Liver (tissue), 9 donors: ENCODE measurements around the gene CYP39A1. TPM values are rescaled to one million over a fixed set of nuclear protein-coding genes. Genes with fewer than 3 reads are reported as not detected.

Experiments used
- DNase-seq: peaks from one replicate; pipeline ENCODE4 v3.0.0-alpha.2; 2017; ENCODE audit warnings: low spot score
- H3K27ac ChIP-seq, 2 donors: one replicate each; pipeline ENCODE4 v1.7.0; 2013; ENCODE audit warnings: inconsistent platforms in 2 of 2, low read length in 2 of 2, control low read depth in 1 of 2, low read depth in 1 of 2, mild to moderate bottlenecking in 1 of 2
- H3K27me3 ChIP-seq, 4 donors: one replicate each; pipeline versions ENCODE4 v1.6.1 to v1.7.0; 2013; ENCODE audit warnings: low read length in 3 of 4, inconsistent platforms in 1 of 4, mild to moderate bottlenecking in 1 of 4, moderate library complexity in 1 of 4; ENCODE audit not compliant: control insufficient read depth in 4 of 4, insufficient read depth in 4 of 4
- H3K36me3 ChIP-seq, 4 donors: one replicate each; pipeline versions ENCODE4 v1.6.1 to v1.7.0; 2013; ENCODE audit warnings: low read length in 3 of 4, mild to moderate bottlenecking in 3 of 4, low read depth in 1 of 4, moderate library complexity in 1 of 4; ENCODE audit not compliant: control insufficient read depth in 4 of 4, insufficient read depth in 3 of 4
- H3K4me1 ChIP-seq, 4 donors: one replicate each; pipeline versions ENCODE4 v1.6.1 to v1.7.0; 2013; ENCODE audit warnings: low read length in 3 of 4, mild to moderate bottlenecking in 3 of 4, moderate library complexity in 1 of 4; ENCODE audit not compliant: control insufficient read depth in 4 of 4, insufficient read depth in 4 of 4
- H3K4me3 ChIP-seq, 3 donors: one replicate each; pipeline versions ENCODE4 v1.6.1 to v1.7.0; 2013; ENCODE audit warnings: low read length in 3 of 3, control low read depth in 1 of 3, low read depth in 1 of 3, mild to moderate bottlenecking in 1 of 3
- H3K9ac ChIP-seq, 2 donors: one replicate each; pipeline ENCODE4 v1.7.0; 2013; ENCODE audit warnings: low read length in 2 of 2, mild to moderate bottlenecking in 2 of 2, moderate library complexity in 2 of 2, control low read depth in 1 of 2, low read depth in 1 of 2
- H3K9me3 ChIP-seq, 4 donors: one replicate each; pipeline versions ENCODE4 v1.6.1 to v1.7.0; 2013; ENCODE audit warnings: low read length in 3 of 4; ENCODE audit not compliant: control insufficient read depth in 4 of 4
- ATF3 ChIP-seq: IDR thresholded peaks from 2 replicates; pipeline ENCODE4 v1.6.1; 2016; ENCODE audit warnings: antibody characterized with exemption
- EGR1 ChIP-seq, 2 donors: IDR thresholded peaks; 2 replicates each; pipeline ENCODE4 v1.6.1; 2016 to 2018; ENCODE audit warnings: antibody characterized with exemption in 2 of 2, low read depth in 2 of 2
- FOXA1 ChIP-seq: IDR thresholded peaks from 2 replicates; pipeline ENCODE4 v1.6.1; 2016; ENCODE audit warnings: antibody characterized with exemption
- GABPA ChIP-seq, 2 donors: IDR thresholded peaks in 1 of 2; conservative IDR thresholded peaks in 1 of 2; 2 replicates each; pipeline ENCODE4 v1.6.1; 2016; ENCODE audit warnings: antibody characterized with exemption in 2 of 2, mild to moderate bottlenecking in 1 of 2, moderate library complexity in 1 of 2
- HNF4A ChIP-seq, 2 donors: conservative IDR thresholded peaks; 2 replicates each; pipeline ENCODE4 v1.6.1; 2016; ENCODE audit warnings: antibody characterized with exemption in 2 of 2, mild to moderate bottlenecking in 2 of 2
- HNF4G ChIP-seq: IDR thresholded peaks from 2 replicates; pipeline ENCODE4 v1.6.1; 2016; ENCODE audit warnings: antibody characterized with exemption
- MAX ChIP-seq: IDR thresholded peaks from 2 replicates; pipeline ENCODE4 v1.6.1; 2016; ENCODE audit warnings: antibody characterized with exemption
- NR2F2 ChIP-seq: IDR thresholded peaks from 2 replicates; pipeline ENCODE4 v1.6.1; 2016; ENCODE audit warnings: antibody characterized with exemption
- RAD21 ChIP-seq, 2 donors: IDR thresholded peaks; 2 replicates each; pipeline ENCODE4 v1.6.1; 2016; ENCODE audit warnings: antibody characterized with exemption in 2 of 2, mild to moderate bottlenecking in 2 of 2
- SP1 ChIP-seq: IDR thresholded peaks from 2 replicates; pipeline ENCODE4 v1.6.1; 2018; ENCODE audit warnings: antibody characterized with exemption, mild to moderate bottlenecking
- TAF1 ChIP-seq: conservative IDR thresholded peaks from 2 replicates; pipeline ENCODE4 v1.6.1; 2016; ENCODE audit warnings: antibody characterized with exemption, mild to moderate bottlenecking
- YY1 ChIP-seq: IDR thresholded peaks from 2 replicates; pipeline ENCODE4 v1.6.1; 2016; ENCODE audit warnings: antibody characterized with exemption, mild to moderate bottlenecking
- WGBS: extraction: QIAGEN DNeasy Blood & Tissue Kit; methylation state at CpG from one replicate; pipeline ENCODE4 v1.1.7; 2013; 5-methylcytosine and 5-hydroxymethylcytosine counted together
- polyA plus RNA-seq, 2 donors: library from polyadenylated mRNA; stranded (reverse) in 1 of 2; unstranded in 1 of 2; fragments of 200-250 nt in 1 of 2; fragments of >200 nt in 1 of 2; fragmentation: Nextera tagmentation in 1 of 2; extraction: Ambion mirVana in 1 of 2; gene quantifications; one replicate each; pipeline versions ENCODE4 v1.2.1 to v1.2.3, GENCODE V29; 2013 to 2015
- total RNA-seq, 2 donors: library from RNA; depleted of rRNA; stranded (reverse); fragments of >200 nt; gene quantifications; one replicate each; pipeline ENCODE4 v1.2.3, GENCODE V29; 2014
- TF ChIP-seq, protein P1 (sequence below): IDR thresholded peaks from 2 replicates; pipeline ENCODE4 v1.6.1; 2016; ENCODE audit warnings: antibody characterized with exemption
- TF ChIP-seq, protein P2 (sequence below): fragments of 150-350 bp; IDR thresholded peaks from 2 replicates; pipeline ENCODE4 v1.5.1; 2017; ENCODE audit warnings: improper control_type of control experiment, low read depth, low read length; ENCODE audit not compliant: missing input control
- donor health status: healthy.
- donor health status: healthy.
- donor health status: healthy.
- donor health status: healthy.
- donor health status: healthy.

The CYP39A1 gene
- total and polyA plus RNA-seq, 4 donors: 10.8 to 29.8 (median 15.2) TPM

DNA sequence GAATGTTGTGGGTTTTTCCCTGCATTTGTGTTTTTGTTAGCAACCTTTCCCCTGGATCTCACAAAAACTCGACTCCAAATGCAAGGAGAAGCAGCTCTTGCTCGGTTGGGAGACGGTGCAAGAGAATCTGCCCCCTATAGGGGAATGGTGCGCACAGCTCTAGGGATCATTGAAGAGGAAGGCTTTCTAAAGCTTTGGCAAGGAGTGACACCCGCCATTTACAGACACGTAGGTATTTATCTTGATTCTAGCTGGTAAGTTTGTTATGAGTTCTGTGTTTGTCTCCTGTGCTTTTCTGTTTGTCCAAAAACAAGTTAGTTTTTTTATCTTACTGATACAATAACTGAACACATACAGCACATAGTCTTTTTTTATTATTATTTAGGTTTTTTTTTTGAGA is 3.2 kb upstream of the CYP39A1 start:
- H3K9ac ChIP-seq: no peak overlapping the region
- H3K36me3 ChIP-seq: no peaks in the 10 kb centered on the region
- peaks cover 0 to 17% (median 8%) of the 10 kb centered on the region in 4 donors for H3K4me1 ChIP-seq
- H3K4me3 ChIP-seq: no peak overlapping the region
- no peak for DNase-seq
- no peaks in the 10 kb centered on the region for H3K27me3 ChIP-seq
- TF ChIP-seq SP1 (no peak), RAD21 (IDR thresholded peaks at IDR 0.05) (no peak), FOXA1 (no peak)
- H3K9me3 ChIP-seq: no peaks in the 10 kb centered on the region
- WGBS: 74% methylated on average over 6 of the region's 6 CpGs
- H3K27ac ChIP-seq: no peak overlapping the region

DNA sequence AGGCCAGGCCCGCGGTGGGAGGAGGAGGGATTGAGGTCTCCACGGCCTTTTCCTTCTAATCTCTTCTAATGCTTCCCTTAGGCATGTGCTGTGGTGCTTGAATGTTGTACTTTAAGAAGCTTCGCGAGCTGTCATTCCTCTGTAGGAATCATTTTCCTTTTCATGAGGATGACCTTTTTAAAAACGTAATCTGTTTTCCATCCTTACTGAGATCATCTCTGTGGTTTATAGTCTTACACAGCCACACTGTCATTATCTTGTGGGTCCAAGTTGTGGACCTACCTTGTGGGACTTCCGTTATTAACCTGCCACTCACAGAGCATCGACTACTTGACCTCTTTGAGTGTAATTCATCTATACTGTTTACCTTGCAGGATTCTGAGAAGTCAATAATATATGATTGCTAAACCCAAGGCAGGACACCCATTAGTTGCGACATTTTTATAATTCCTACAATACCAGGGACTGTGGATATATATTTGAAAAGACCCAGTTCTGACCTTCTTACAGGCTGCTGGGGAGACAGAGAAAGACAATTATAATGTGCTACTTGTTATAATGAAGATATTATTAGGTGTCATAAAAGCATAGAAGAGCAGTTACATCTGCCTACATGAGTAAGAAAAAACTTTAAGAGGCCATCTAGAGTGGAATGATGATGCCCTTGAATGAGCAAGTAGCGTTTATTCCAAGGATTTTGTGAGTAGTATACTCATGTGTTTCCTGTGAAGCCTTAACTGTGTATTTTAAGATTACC is 999 bp upstream of the CYP39A1 start:
- H3K9me3 ChIP-seq: no peaks in the 10 kb centered on the region
- H3K9ac ChIP-seq: peak overlapping the region; percentile 59 to 80
- peak overlapping the region; percentile 83 to 93 for H3K27ac ChIP-seq
- no peaks in the 10 kb centered on the region for H3K27me3 ChIP-seq
- H3K4me3 ChIP-seq: peak overlapping the region; percentile 86 to 95 (median 94)
- WGBS: 14% methylated on average over 10 of the region's 10 CpGs
- DNase-seq: no peak
- no peaks in the 10 kb centered on the region for H3K36me3 ChIP-seq
- peaks cover 5 to 24% (median 16%) of the 10 kb centered on the region in 4 donors for H3K4me1 ChIP-seq
- TF ChIP-seq TAF1 (no peak), MAX (no peak), GABPA (IDR thresholded peaks at IDR 0.05 in 1 of 2, conservative IDR thresholded peaks at IDR 0.05 in 1 of 2) (no peak)

GRCh38 chr6:46652232-46652602 is 401 bp downstream of the CYP39A1 start:
- TF ChIP-seq RAD21 (IDR thresholded peaks at IDR 0.05) (no peak), EGR1 (IDR thresholded peaks at IDR 0.05; ENCODE audit: low read depth in 2 of 2) (no peak)

DNA sequence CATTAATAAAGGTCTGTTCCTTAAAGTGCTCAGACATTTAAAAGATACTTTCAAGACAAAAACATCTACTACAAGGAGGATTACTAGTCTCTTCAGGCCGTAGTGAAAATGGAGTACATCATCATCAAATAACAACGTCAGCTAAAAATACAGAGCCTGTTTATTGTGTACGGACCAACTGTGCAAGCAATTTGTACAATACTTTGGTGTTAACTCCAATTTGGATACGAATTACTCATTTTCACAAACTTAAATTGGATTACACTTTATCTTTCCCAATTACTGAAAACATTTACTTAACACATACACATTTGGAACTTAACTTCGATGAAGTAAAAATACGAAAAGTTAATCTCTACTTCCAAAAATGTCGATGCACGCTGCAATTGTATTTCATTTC is 802 bp downstream of the CYP39A1 start:
- Histone ChIP-seq H3K9me3 (no peaks in the 10 kb centered on the region), H3K9ac (peak overlapping the region; percentile 82 to 88), H3K4me3 (peak overlapping the region; percentile 86 to 95 (median 94)), H3K27ac (peak overlapping the region; percentile 70 to 83), H3K27me3 (no peaks in the 10 kb centered on the region), H3K4me1 (peaks cover 7 to 28% (median 18%) of the 10 kb centered on the region in 4 donors), H3K36me3 (no peaks in the 10 kb centered on the region)
- no peak for DNase-seq
- WGBS: 13% methylated on average over 8 of the region's 8 CpGs
- no peak for TF ChIP-seq TAF1
- no peak for TF ChIP-seq MAX
- TF ChIP-seq YY1: no peak
- TF ChIP-seq HNF4G: no peak
- TF ChIP-seq EGR1 (IDR thresholded peaks at IDR 0.05; ENCODE audit: low read depth in 2 of 2): no peak
- no peak for TF ChIP-seq NR2F2
- TF ChIP-seq, protein P1, sequence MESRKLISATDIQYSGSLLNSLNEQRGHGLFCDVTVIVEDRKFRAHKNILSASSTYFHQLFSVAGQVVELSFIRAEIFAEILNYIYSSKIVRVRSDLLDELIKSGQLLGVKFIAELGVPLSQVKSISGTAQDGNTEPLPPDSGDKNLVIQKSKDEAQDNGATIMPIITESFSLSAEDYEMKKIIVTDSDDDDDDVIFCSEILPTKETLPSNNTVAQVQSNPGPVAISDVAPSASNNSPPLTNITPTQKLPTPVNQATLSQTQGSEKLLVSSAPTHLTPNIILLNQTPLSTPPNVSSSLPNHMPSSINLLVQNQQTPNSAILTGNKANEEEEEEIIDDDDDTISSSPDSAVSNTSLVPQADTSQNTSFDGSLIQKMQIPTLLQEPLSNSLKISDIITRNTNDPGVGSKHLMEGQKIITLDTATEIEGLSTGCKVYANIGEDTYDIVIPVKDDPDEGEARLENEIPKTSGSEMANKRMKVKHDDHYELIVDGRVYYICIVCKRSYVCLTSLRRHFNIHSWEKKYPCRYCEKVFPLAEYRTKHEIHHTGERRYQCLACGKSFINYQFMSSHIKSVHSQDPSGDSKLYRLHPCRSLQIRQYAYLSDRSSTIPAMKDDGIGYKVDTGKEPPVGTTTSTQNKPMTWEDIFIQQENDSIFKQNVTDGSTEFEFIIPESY: no peak
- TF ChIP-seq HNF4A (conservative IDR thresholded peaks at IDR 0.05): no peak
- no peak for TF ChIP-seq FOXA1
- TF ChIP-seq RAD21 (IDR thresholded peaks at IDR 0.05): no peak
- TF ChIP-seq, protein P2, sequence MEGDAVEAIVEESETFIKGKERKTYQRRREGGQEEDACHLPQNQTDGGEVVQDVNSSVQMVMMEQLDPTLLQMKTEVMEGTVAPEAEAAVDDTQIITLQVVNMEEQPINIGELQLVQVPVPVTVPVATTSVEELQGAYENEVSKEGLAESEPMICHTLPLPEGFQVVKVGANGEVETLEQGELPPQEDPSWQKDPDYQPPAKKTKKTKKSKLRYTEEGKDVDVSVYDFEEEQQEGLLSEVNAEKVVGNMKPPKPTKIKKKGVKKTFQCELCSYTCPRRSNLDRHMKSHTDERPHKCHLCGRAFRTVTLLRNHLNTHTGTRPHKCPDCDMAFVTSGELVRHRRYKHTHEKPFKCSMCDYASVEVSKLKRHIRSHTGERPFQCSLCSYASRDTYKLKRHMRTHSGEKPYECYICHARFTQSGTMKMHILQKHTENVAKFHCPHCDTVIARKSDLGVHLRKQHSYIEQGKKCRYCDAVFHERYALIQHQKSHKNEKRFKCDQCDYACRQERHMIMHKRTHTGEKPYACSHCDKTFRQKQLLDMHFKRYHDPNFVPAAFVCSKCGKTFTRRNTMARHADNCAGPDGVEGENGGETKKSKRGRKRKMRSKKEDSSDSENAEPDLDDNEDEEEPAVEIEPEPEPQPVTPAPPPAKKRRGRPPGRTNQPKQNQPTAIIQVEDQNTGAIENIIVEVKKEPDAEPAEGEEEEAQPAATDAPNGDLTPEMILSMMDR: no peak
- TF ChIP-seq SP1: no peak
- TF ChIP-seq ATF3: no peak

More at GRCh38 chr6:46652232-46652602, 401 bp downstream of the CYP39A1 start:
- Histone ChIP-seq H3K4me3 (peak overlapping the region; percentile 86 to 95 (median 94)), H3K36me3 (no peaks in the 10 kb centered on the region), H3K27ac (peak overlapping the region; percentile 70 to 83), H3K9ac (peak overlapping the region; percentile 82 to 88), H3K4me1 (peaks cover 7 to 28% (median 17%) of the 10 kb centered on the region in 4 donors), H3K9me3 (no peaks in the 10 kb centered on the region), H3K27me3 (no peaks in the 10 kb centered on the region)
- DNase-seq: no peak
- WGBS: 2% methylated on average over 6 of the region's 6 CpGs
